ENCODE data around the gene LTF. TPM values are rescaled to one million over a fixed set of nuclear protein-coding genes. Genes with fewer than 3 reads are reported as not detected.

Gene LTF
- total and polyA plus RNA-seq, 2 of the 13 experiments (the other 11 are each of a cell fraction or from before 2014, with no cell fraction given) = not detected

DNA sequence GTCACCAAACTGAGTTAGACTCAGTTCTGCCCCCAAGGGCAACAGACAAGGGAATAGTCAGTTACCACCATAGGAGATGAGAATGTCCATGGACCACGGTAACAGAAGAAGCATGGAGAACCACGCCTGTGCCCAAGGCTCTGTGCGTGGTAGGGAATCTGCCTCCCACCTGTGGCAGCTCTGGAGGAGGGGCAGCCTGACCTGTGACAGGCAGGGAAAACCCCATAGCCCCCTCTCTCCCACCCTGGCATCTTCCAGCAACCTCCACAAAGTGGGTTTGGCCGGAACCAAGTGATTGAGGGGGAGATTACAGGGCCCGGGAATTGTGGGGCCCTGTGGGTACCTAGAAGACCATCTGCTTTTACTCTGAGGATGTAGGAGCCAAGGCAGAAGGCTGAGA, 14.3 kb upstream of the LTF start:
- no peak overlapping the region for H2AFZ ChIP-seq (ENCODE audit: low read length)
- peaks cover 0 to 3% of the 10 kb centered on the region in 2 experiments; a peak in 1 of 5 replicates for H3K27me3 ChIP-seq (ENCODE audit: control insufficient read depth in 1 of 2, insufficient read depth in 2 of 2, low read length in 2 of 2)
- H4K20me1 ChIP-seq (ENCODE audit: insufficient read depth, low read length) = no peaks in the 10 kb centered on the region
- POLR2A ChIA-PET = no interaction called here
- no peak overlapping the region for H3K9ac ChIP-seq (ENCODE audit: insufficient read depth, low read depth, low read length)
- no peak overlapping the region for H3K4me2 ChIP-seq (ENCODE audit: low read depth, low read length)
- no peak for DNase-seq (ENCODE audit: low spot score)
- no TSS peak for BruUV-seq (replicated peaks)
- H3K79me2 ChIP-seq (ENCODE audit: insufficient read depth, low read length) = no peaks in the 10 kb centered on the region
- 34% methylated on average over 5 of the region's 5 CpGs for WGBS (ENCODE audit: low lambda C conversion rate)
- intact Hi-C loops (cut with micrococcal nuclease; ENCODE audit: unreplicated experiment) (no loop called here), in situ Hi-C loops (cut with HindIII; ENCODE audit: extremely low pct_ligation_motif_present, low pct_unique_long_range_greater_than_20kb) (no loop called here)
- no peak overlapping the region for H3K27ac ChIP-seq (ENCODE audit: extremely low read length, insufficient read depth, low read length)
- no peaks in the 10 kb centered on the region for H3K9me3 ChIP-seq (ENCODE audit: low read length)
- no peak overlapping the region for H3K4me3 ChIP-seq (replicated peaks in 1 of 3; ENCODE audit: insufficient read depth in 1 of 3, low read depth in 2 of 3, low read length in 3 of 3)
- no peaks in the 10 kb centered on the region for H3K4me1 ChIP-seq (ENCODE audit: insufficient read depth, low read length)
- H3K36me3 ChIP-seq (replicated peaks in 1 of 2; ENCODE audit: control insufficient read depth in 1 of 2, insufficient read depth in 2 of 2, low read length in 2 of 2) = no peaks in the 10 kb centered on the region
- no peak for ATAC-seq
- FAIRE-seq = no peak
- CTCF ChIA-PET (ENCODE audit: low intra/inter-chr PET ratio, low total read pairs) = no interaction called here
- TF ChIP-seq, protein P1, sequence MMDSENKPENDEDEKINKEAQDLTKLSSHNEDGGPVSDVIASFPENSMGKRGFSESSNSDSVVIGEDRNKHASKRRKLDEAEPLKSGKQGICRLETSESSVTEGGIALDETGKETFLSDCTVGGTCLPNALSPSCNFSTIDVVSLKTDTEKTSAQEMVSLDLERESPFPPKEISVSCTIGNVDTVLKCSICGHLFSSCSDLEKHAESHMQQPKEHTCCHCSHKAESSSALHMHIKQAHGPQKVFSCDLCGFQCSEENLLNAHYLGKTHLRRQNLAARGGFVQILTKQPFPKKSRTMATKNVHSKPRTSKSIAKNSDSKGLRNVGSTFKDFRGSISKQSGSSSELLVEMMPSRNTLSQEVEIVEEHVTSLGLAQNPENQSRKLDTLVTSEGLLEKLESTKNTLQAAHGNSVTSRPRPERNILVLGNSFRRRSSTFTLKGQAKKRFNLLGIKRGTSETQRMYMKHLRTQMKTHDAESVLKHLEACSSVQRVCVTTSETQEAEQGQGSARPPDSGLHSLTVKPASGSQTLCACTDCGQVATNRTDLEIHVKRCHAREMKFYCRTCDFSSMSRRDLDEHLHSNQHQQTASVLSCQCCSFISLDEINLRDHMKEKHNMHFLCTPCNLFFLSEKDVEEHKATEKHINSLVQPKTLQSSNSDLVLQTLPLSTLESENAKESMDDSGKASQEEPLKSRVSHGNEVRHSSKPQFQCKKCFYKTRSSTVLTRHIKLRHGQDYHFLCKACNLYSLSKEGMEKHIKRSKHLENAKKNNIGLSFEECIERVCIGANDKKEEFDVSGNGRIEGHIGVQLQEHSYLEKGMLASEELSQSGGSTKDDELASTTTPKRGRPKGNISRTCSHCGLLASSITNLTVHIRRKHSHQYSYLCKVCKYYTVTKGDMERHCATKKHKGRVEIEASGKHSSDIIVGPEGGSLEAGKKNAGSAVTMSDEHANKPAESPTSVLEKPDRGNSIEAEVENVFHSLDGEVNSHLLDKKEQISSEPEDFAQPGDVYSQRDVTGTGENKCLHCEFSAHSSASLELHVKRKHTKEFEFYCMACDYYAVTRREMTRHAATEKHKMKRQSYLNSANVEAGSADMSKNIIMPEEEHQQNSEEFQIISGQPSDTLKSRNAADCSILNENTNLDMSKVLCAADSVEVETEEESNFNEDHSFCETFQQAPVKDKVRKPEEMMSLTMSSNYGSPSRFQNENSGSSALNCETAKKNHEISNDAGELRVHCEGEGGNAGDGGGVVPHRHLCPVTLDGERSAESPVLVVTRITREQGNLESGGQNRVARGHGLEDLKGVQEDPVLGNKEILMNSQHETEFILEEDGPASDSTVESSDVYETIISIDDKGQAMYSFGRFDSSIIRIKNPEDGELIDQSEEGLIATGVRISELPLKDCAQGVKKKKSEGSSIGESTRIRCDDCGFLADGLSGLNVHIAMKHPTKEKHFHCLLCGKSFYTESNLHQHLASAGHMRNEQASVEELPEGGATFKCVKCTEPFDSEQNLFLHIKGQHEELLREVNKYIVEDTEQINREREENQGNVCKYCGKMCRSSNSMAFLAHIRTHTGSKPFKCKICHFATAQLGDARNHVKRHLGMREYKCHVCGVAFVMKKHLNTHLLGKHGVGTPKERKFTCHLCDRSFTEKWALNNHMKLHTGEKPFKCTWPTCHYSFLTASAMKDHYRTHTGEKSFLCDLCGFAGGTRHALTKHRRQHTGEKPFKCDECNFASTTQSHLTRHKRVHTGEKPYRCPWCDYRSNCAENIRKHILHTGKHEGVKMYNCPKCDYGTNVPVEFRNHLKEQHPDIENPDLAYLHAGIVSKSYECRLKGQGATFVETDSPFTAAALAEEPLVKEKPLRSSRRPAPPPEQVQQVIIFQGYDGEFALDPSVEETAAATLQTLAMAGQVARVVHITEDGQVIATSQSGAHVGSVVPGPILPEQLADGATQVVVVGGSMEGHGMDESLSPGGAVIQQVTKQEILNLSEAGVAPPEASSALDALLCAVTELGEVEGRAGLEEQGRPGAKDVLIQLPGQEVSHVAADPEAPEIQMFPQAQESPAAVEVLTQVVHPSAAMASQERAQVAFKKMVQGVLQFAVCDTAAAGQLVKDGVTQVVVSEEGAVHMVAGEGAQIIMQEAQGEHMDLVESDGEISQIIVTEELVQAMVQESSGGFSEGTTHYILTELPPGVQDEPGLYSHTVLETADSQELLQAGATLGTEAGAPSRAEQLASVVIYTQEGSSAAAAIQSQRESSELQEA (CRISPR knock-in tag; IDR thresholded peaks at IDR 0.05; ENCODE audit: not compliant biosample characterization) = no peak
- no peak for TF ChIP-seq ZNF547 (CRISPR knock-in tag; IDR thresholded peaks at IDR 0.05)
- TF ChIP-seq, protein P2, sequence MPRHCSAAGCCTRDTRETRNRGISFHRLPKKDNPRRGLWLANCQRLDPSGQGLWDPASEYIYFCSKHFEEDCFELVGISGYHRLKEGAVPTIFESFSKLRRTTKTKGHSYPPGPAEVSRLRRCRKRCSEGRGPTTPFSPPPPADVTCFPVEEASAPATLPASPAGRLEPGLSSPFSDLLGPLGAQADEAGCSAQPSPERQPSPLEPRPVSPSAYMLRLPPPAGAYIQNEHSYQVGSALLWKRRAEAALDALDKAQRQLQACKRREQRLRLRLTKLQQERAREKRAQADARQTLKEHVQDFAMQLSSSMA (CRISPR knock-in tag; IDR thresholded peaks at IDR 0.05) = no peak
- TF ChIP-seq, protein P3, sequence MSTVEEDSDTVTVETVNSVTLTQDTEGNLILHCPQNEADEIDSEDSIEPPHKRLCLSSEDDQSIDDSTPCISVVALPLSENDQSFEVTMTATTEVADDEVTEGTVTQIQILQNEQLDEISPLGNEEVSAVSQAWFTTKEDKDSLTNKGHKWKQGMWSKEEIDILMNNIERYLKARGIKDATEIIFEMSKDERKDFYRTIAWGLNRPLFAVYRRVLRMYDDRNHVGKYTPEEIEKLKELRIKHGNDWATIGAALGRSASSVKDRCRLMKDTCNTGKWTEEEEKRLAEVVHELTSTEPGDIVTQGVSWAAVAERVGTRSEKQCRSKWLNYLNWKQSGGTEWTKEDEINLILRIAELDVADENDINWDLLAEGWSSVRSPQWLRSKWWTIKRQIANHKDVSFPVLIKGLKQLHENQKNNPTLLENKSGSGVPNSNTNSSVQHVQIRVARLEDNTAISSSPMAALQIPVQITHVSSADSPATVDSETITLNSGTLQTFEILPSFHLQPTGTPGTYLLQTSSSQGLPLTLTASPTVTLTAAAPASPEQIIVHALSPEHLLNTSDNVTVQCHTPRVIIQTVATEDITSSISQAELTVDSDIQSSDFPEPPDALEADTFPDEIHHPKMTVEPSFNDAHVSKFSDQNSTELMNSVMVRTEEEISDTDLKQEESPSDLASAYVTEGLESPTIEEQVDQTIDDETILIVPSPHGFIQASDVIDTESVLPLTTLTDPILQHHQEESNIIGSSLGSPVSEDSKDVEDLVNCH (CRISPR knock-in tag; IDR thresholded peaks at IDR 0.05) = no peak
- no peak for TF ChIP-seq IKZF1 (IDR thresholded peaks at IDR 0.05)
- TF ChIP-seq KDM5A (IDR thresholded peaks at IDR 0.05; ENCODE audit: borderline replicate concordance, low read length) = no peak
- TF ChIP-seq, protein P4, sequence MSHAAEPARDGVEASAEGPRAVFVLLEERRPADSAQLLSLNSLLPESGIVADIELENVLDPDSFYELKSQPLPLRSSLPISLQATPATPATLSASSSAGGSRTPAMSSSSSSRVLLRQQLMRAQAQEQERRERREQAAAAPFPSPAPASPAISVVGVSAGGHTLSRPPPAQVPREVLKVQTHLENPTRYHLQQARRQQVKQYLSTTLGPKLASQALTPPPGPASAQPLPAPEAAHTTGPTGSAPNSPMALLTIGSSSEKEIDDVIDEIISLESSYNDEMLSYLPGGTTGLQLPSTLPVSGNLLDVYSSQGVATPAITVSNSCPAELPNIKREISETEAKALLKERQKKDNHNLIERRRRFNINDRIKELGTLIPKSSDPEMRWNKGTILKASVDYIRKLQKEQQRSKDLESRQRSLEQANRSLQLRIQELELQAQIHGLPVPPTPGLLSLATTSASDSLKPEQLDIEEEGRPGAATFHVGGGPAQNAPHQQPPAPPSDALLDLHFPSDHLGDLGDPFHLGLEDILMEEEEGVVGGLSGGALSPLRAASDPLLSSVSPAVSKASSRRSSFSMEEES (CRISPR knock-in tag; IDR thresholded peaks at IDR 0.05) = no peak
- TF ChIP-seq GTF2F1 (IDR thresholded peaks at IDR 0.05; ENCODE audit: low read length) = no peak
- TF ChIP-seq ZNF737 (CRISPR knock-in tag; IDR thresholded peaks at IDR 0.05; ENCODE audit: borderline replicate concordance) = no peak
- TF ChIP-seq ZNF44 (CRISPR knock-in tag; IDR thresholded peaks at IDR 0.05) = no peak
- no peak for TF ChIP-seq JUND (CRISPR knock-in tag; IDR thresholded peaks at IDR 0.05)
- no peak for TF ChIP-seq ZNF343 (CRISPR knock-in tag; IDR thresholded peaks at IDR 0.05)

Measured in HepG2 (cell line).